ENCODE data around the gene SPAG16.

Gene SPAG16

DNA sequence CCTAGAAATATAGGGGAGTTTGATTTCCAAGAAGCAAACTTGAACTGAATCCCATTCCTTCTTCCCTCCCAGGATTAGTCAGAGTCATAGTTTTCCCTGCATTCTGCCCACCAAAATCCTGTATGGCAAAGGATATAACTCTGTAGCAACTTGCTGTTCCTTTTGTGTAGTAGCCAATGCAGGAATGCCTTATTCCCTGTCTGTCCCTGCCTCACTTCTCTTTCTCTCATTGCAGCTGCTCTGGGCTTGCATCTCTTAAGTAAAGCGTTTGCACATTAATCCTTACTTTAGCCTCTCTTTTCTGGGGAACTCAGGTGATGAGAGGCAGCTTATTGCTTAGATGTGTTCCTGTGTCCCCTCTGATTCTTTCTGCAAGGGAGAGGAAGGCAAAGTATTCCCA is 793.5 kb downstream of the SPAG16 start:
- DNase-seq (ENCODE audit: low read depth) = no peak

DNA sequence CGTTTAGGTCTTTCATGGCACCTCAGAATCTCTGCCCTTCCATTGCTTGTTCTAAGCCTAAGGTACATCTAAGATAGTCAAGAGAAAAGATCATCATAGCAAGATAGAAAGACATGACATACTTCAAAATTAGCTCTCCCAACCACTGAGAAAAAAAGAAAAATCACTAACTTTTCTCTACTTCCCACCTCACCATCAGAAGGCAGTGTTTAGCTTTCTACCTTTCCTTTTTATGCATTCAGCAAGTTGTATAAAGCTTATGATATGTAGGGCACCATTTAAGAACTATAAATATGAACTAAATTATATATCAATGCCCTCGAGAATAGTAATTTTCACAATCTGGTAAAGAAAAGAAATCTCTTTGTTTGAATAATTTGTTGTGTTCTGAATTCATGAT is 794.8 kb downstream of the SPAG16 start:
- DNase-seq (ENCODE audit: low read depth) = no peak

- DNase-seq (ENCODE audit: low read depth) = no peak
Observed at GRCh38 chr2:214088536-214088935, 804.3 kb downstream of the SPAG16 start.

DNA sequence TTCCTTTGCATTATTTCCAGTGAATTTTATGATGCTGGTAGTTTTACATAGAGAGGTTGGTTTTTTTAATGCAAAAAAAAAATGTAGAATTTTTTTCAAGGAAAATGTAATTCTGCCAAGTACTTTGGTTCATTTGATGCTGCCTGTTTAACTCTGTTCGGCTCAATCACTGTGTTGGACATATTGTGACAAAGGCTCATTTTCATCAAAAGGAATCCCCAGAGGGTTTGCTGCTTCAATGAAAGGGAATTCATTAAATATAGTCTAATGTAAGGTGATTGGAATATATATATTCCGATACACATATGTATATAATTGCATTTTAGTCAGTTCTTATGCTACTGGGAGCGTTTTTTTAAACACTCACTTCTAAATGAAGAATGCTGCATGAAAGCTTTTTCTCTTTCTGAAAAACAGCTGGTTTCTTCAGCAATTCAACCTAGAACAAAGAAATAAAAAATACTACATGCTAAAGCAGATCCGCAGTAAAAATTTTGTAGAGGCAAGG is 812.0 kb downstream of the SPAG16 start:
- DNase-seq (ENCODE audit: low read depth) = no peak

DNA sequence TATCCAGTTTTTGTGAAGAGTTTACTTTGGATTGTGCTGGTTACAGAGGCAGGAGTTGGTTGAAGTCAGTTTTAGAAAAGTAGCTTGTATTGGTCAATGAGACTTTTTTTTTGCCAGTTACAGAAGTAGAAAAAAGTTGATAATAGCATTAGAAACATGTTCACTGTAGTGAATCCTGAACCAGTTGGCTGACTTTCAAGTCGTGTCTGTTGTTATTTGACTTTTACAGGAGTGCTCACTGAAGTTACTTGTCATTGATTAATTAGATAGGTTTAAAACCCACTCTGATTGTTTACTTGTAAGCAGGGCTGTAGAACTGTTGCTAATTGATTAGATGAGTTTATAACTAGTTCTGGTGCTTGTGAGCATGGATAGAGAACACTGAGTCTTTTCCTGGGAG is 814.5 kb downstream of the SPAG16 start:
- no peak for DNase-seq (ENCODE audit: low read depth)

DNA sequence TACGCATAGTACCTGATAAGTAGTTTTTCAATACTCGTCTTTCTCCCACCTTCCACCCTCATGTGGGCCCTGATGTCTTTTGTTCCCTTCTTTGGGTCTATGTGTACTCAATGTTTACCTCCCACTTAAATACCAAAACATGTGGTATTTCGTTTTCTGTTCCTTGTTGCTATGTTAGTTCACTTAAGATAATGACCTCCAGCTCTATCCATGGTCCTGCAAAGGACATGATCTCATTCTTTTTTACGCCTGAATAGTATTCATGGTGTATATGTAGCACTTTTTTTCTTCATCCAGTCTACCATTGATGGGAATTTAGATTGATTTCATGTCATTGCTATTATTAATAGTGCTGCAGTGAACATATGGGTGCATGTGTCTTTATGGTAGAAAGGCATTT is 816.2 kb downstream of the SPAG16 start:
- DNase-seq (ENCODE audit: low read depth) = no peak

DNA sequence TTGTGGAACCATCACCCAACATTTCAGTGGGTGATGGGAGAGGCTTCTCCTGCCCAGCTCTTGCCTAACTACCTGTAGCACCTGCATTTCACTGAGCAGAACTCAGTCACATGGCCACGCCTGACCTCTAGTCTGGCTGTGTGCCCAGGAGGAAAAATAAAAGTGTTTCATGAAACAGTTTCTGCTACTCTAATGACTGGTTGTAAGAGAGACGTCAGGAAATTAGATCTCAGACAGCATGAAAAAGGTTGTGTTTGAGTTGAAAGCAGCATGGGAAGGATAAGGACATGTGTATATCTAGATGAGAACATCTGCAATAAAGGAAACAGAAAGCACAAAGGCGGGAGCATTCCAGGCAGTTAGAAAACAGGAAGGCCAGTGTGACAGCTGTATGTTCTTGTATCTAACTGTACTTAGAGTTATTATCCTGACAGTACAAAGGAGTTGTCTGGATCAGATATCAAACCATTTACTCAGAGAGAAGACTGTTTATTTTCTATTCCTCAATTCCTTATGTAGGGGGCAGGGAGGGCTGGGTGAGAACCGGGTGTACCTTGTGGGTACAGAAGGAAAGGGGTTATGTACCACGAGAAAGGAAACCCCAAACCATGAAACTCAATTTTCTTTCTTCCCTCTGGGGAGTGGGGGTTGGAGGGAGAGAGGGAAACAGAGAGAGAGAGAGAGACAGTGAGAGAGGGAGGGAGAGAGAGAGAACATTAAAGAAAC is 819.2 kb downstream of the SPAG16 start:
- DNase-seq (ENCODE audit: low read depth) = no peak

GRCh38 chr2:214104219-214104618 is 820.0 kb downstream of the SPAG16 start:
- DNase-seq (ENCODE audit: low read depth) = no peak

GRCh38 chr2:214104967-214105366 is 820.7 kb downstream of the SPAG16 start:
- DNase-seq (ENCODE audit: low read depth) = no peak

GRCh38 chr2:214107726-214108125 is 823.5 kb downstream of the SPAG16 start:
- DNase-seq (ENCODE audit: low read depth) = no peak

DNA sequence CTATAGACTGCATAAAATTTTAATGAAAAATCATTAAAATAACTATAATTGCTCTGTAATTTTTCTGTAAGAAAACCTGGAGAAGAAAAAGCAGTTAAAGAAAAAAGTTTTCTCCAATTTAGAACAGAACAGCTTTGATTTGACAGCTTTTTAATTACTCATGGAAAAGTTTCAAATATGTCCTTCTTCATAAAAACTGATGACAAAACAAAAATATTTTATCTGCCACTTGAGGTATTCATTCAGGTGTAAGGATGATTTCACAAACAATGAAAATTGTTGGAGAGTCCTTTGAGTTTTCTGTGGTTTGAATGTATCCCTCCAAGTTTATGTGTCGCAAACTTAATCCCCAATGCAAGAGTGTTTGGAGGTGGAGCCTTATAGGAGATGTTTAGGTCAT is 824.3 kb downstream of the SPAG16 start:
- DNase-seq (ENCODE audit: low read depth) = no peak

- no peak for DNase-seq (ENCODE audit: low read depth)
Observed at GRCh38 chr2:214117054-214117453, 832.8 kb downstream of the SPAG16 start.

DNA sequence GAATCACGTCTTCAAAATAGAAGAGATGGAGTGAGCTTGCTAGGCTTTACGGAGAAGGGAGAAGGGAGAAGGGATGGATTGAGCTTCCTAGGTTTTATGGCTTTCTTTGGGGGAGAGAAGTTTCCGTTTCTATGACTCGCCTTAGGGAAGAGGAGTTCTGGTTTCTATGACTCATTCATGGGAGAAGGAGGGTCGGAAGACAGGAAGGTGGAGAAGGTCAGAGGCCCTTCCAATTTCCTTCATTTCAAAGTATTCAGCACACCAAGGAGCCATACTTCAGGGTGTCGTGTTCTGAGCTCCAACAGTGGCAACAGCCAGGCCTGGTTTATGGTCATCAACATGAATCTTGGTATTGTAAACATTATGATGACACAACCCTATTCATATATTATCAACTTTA is 841.9 kb downstream of the SPAG16 start:
- DNase-seq (ENCODE audit: low read depth) = no peak

- no peak for DNase-seq (ENCODE audit: low read depth)
Observed at GRCh38 chr2:214127170-214127569, 842.9 kb downstream of the SPAG16 start.

- DNase-seq (ENCODE audit: low read depth) = no peak
Observed at GRCh38 chr2:214127571-214127970, 843.3 kb downstream of the SPAG16 start.

GRCh38 chr2:214128040-214128439 is 843.8 kb downstream of the SPAG16 start:
- DNase-seq (ENCODE audit: low read depth) = no peak

- DNase-seq (ENCODE audit: low read depth) = no peak
Observed at GRCh38 chr2:214130114-214130513, 845.9 kb downstream of the SPAG16 start.

- no peak for DNase-seq (ENCODE audit: low read depth)
Observed at GRCh38 chr2:214135966-214136365, 851.7 kb downstream of the SPAG16 start.

DNA sequence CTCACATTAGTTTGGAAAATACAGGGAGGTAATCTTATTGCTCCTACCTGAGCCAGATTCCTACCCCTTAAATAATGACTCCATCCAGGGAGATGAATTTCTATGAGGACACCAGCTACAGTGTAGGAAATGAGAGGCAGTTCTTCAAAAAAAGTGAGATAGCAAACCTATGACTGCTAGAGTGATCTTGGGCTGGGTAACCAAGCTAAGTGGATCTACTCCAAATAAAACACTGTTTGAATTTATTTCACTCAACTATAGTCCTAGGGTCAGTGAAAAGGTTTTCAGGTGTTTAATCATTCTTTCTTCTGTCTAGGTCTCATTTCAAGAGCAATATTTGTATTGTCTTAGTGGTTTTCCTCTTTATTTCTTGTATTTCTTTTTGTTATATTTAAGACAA is 854.5 kb downstream of the SPAG16 start:
- DNase-seq (ENCODE audit: low read depth) = no peak

DNA sequence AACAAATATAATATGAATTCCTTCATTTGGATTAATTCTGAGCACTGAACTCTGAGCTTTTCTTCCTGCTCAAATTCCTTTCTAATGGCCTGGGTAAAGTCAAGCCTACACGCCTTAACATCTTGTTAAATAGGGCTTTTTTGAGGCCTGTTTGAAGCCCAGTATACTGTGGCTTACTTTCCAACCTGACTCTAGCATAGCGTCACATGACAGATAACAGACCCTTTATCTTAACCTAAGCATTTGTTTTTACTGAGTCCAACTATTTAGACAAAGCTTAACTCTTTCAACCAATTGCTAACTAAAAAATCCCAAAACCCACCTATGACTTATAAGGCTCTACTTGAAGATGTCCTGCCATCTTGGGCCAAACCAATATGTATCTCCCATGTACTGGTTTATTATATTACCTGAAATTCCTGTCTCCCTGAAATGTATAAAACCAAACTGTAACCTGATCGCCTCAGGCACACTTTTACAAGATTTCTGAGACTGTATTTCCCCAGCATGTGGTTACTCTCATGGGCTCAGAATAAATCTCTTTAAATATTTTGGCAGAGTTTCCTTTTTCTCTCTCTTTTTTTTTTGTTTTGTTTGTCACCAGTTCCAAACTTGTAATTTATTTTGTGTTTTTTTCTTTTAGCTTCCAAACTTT is 855.5 kb downstream of the SPAG16 start:
- no peak for DNase-seq (ENCODE audit: low read depth)

DNA sequence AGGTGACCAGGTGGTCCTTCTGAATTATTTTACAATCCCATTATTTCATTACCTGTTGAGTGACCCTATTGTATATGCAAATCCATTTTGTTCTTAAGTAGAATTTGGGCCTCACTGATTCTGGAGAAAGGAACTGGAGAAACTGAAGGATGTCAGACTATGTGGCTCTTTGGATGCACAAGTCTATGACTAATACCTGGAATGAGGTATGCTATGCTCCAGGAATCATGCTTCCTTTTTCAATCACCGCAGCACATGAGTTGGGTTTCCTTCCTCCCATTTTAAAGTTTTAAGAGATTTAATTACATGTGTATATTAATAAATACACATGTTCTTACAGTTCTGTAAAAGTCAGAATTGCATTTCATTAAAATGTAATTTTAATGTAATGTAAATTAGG is 872.7 kb downstream of the SPAG16 start:
- no peak for DNase-seq (ENCODE audit: low read depth)

- DNase-seq (ENCODE audit: low read depth) = no peak
Observed at GRCh38 chr2:214158851-214159250, 874.6 kb downstream of the SPAG16 start.

- no peak for DNase-seq (ENCODE audit: low read depth)
Observed at GRCh38 chr2:214169281-214169680, 885.0 kb downstream of the SPAG16 start.

- DNase-seq (ENCODE audit: low read depth) = no peak
Observed at GRCh38 chr2:214169736-214170135, 885.5 kb downstream of the SPAG16 start.
